Activated naive CD8-positive, alpha-beta T cell treated with anti-CD3 and anti-CD28 coated beads, Interleukin-2, amount 10 ng/mL, durations not matched to agents 7 days and 5 days (primary cell): ENCODE results near the gene OSBPL5. TPM values are rescaled to one million over a fixed set of nuclear protein-coding genes. Genes with fewer than 3 reads are reported as not detected.

Source experiments
- ATAC-seq: fragments of 150-1000 bp; cut with Tn5 transposase; one replicate; pipeline ENCODE4 v1.10.0; 2021; ENCODE audit warnings: low read depth, moderate library complexity
- POLR2A ChIA-PET: fragments of 350-600 bp; sonication (Branson Sonifier 250); formaldehyde crosslinking; loops from one replicate; lab custom pipeline; 2021; ENCODE audit warnings: antibody characterized with exemption; lab: Charles Lee
- DNase-seq: peaks from one replicate; pipeline ENCODE4 v3.0.0; 2021
- H3K27ac Mint-ChIP-seq: one replicate; pipeline ENCODE4 v1.8.0; 2022; ENCODE audit warnings: mild to moderate bottlenecking, mixed read lengths
- H3K27me3 Mint-ChIP-seq: one replicate; pipeline ENCODE4 v1.8.0; 2022; ENCODE audit warnings: mild to moderate bottlenecking, moderate library complexity, mixed read lengths
- H3K36me3 Mint-ChIP-seq: one replicate; pipeline ENCODE4 v1.8.0; 2021; ENCODE audit warnings: mild to moderate bottlenecking, mixed read lengths
- H3K4me1 Mint-ChIP-seq: one replicate; pipeline ENCODE4 v1.8.0; 2021; ENCODE audit warnings: mixed read lengths
- H3K4me3 Mint-ChIP-seq: one replicate; pipeline ENCODE4 v1.8.0; 2022; ENCODE audit warnings: mild to moderate bottlenecking, moderate library complexity, mixed read lengths
- H3K9me3 Mint-ChIP-seq: one replicate; pipeline ENCODE4 v1.8.0; 2021; ENCODE audit warnings: mixed read lengths
- total RNA-seq, 2 experiments: library from RNA; stranded (reverse); gene quantifications; one replicate each; pipeline ENCODE4 v1.2.3, GENCODE V29; 2021

Gene OSBPL5
- total RNA-seq, 2 experiments from 2014 or later = 13.0 to 13.2 TPM

- no peak for DNase-seq
- no peak for ATAC-seq
- H3K36me3 Mint-ChIP-seq = peaks cover 10% of the 10 kb centered on the region
- POLR2A ChIA-PET = no interaction called here
- H3K9me3 Mint-ChIP-seq = no peaks in the 10 kb centered on the region
- H3K27ac Mint-ChIP-seq = peak overlapping the region; percentile 60
- no peaks in the 10 kb centered on the region for H3K27me3 Mint-ChIP-seq
- no peak overlapping the region for H3K4me3 Mint-ChIP-seq
- peaks cover 34% of the 10 kb centered on the region for H3K4me1 Mint-ChIP-seq
Measured at GRCh38 chr11:3051196-3052108, 113.7 kb downstream of the OSBPL5 start.

- POLR2A ChIA-PET = no interaction called here
- Mint-ChIP-seq H3K4me1 (peaks cover 27% of the 10 kb centered on the region), H3K36me3 (peaks cover 10% of the 10 kb centered on the region), H3K27ac (peak overlapping the region; percentile 60), H3K4me3 (no peak overlapping the region), H3K9me3 (no peaks in the 10 kb centered on the region), H3K27me3 (no peaks in the 10 kb centered on the region)
- DNase-seq (no peak), ATAC-seq (no peak)
Measured at GRCh38 chr11:3050386-3051195, 114.5 kb downstream of the OSBPL5 start.

GRCh38 chr11:3049430-3050243 is 115.5 kb downstream of the OSBPL5 start:
- H3K9me3 Mint-ChIP-seq = no peaks in the 10 kb centered on the region
- POLR2A ChIA-PET = no interaction called here
- no peak overlapping the region for H3K4me3 Mint-ChIP-seq
- H3K27ac Mint-ChIP-seq = peak overlapping the region; percentile 73
- peaks cover 10% of the 10 kb centered on the region for H3K36me3 Mint-ChIP-seq
- DNase-seq = no peak
- peaks cover 21% of the 10 kb centered on the region for H3K4me1 Mint-ChIP-seq
- no peak for ATAC-seq
- H3K27me3 Mint-ChIP-seq = no peaks in the 10 kb centered on the region

- no peak for ATAC-seq
- Mint-ChIP-seq H3K4me3 (no peak overlapping the region), H3K27ac (no peak overlapping the region), H3K9me3 (no peaks in the 10 kb centered on the region), H3K36me3 (no peaks in the 10 kb centered on the region), H3K27me3 (no peaks in the 10 kb centered on the region), H3K4me1 (peaks cover 12% of the 10 kb centered on the region)
- POLR2A ChIA-PET = interaction anchor here (0.6 to 1.8 kb wide), 2 partner anchors 10 to 60 kb away, joined by 4 to 9 read pairs; partner anchors contain the start of gene CARS1
- DNase-seq = no peak
Measured at GRCh38 chr11:3047637-3048036, 117.5 kb downstream of the OSBPL5 start.

GRCh38 chr11:3046641-3047040 is 118.5 kb downstream of the OSBPL5 start:
- Mint-ChIP-seq H3K27me3 (no peaks in the 10 kb centered on the region), H3K36me3 (no peaks in the 10 kb centered on the region), H3K4me3 (no peak overlapping the region), H3K9me3 (no peaks in the 10 kb centered on the region), H3K4me1 (peaks cover 8% of the 10 kb centered on the region), H3K27ac (no peak overlapping the region)
- DNase-seq (no peak), ATAC-seq (no peak)
- POLR2A ChIA-PET = interaction anchor here (0.6 to 1.8 kb wide), 2 partner anchors 11 to 59 kb away, joined by 4 to 9 read pairs; partner anchors contain the start of gene CARS1

- Mint-ChIP-seq H3K4me3 (no peak overlapping the region), H3K27me3 (no peaks in the 10 kb centered on the region), H3K27ac (no peak overlapping the region), H3K36me3 (no peaks in the 10 kb centered on the region), H3K4me1 (peaks cover 7% of the 10 kb centered on the region), H3K9me3 (no peaks in the 10 kb centered on the region)
- POLR2A ChIA-PET = no interaction called here
- DNase-seq (no peak), ATAC-seq (no peak)
Measured at GRCh38 chr11:3046190-3046589, 118.9 kb downstream of the OSBPL5 start.

- peaks cover 4% of the 10 kb centered on the region for H3K36me3 Mint-ChIP-seq
Measured at GRCh38 chr11:3044915-3045314, 120.2 kb downstream of the OSBPL5 start.

GRCh38 chr11:3044004-3044403 is 121.1 kb downstream of the OSBPL5 start:
- DNase-seq = no peak
- Mint-ChIP-seq H3K27me3 (no peaks in the 10 kb centered on the region), H3K27ac (no peak overlapping the region), H3K9me3 (no peaks in the 10 kb centered on the region), H3K4me3 (no peak overlapping the region), H3K4me1 (peaks cover 3% of the 10 kb centered on the region), H3K36me3 (peaks cover 8% of the 10 kb centered on the region)
- ATAC-seq = no peak
- POLR2A ChIA-PET = interaction anchor here (1.0 kb wide), 1 partner anchor 14 kb away, joined by 4 read pairs; no protein-coding TSS in a partner anchor

More at GRCh38 chr11:3044915-3045314, 120.2 kb downstream of the OSBPL5 start:
- POLR2A ChIA-PET = interaction anchor here (1.0 kb wide), 1 partner anchor 13 kb away, joined by 4 read pairs; no protein-coding TSS in a partner anchor
- peaks cover 5% of the 10 kb centered on the region for H3K4me1 Mint-ChIP-seq
- DNase-seq = no peak
- no peak overlapping the region for H3K27ac Mint-ChIP-seq
- H3K27me3 Mint-ChIP-seq = no peaks in the 10 kb centered on the region
- H3K4me3 Mint-ChIP-seq = no peak overlapping the region
- H3K9me3 Mint-ChIP-seq = no peaks in the 10 kb centered on the region
- ATAC-seq = no peak

GRCh38 chr11:3043315-3043871 is 121.7 kb downstream of the OSBPL5 start:
- ATAC-seq = no peak
- no peaks in the 10 kb centered on the region for H3K9me3 Mint-ChIP-seq
- H3K36me3 Mint-ChIP-seq = peaks cover 8% of the 10 kb centered on the region

GRCh38 chr11:3042496-3043314 is 122.4 kb downstream of the OSBPL5 start:
- Mint-ChIP-seq H3K36me3 (peaks cover 8% of the 10 kb centered on the region), H3K9me3 (no peaks in the 10 kb centered on the region), H3K4me3 (no peak overlapping the region), H3K27ac (no peak overlapping the region), H3K4me1 (peaks cover 5% of the 10 kb centered on the region), H3K27me3 (no peaks in the 10 kb centered on the region)
- DNase-seq (no peak), ATAC-seq (no peak)
- POLR2A ChIA-PET = no interaction called here

More at GRCh38 chr11:3043315-3043871, 121.7 kb downstream of the OSBPL5 start:
- Mint-ChIP-seq H3K27me3 (no peaks in the 10 kb centered on the region), H3K4me3 (no peak overlapping the region), H3K4me1 (peaks cover 5% of the 10 kb centered on the region), H3K27ac (no peak overlapping the region)
- DNase-seq = no peak
- POLR2A ChIA-PET = no interaction called here

- H3K27ac Mint-ChIP-seq = no peak overlapping the region
- POLR2A ChIA-PET = no interaction called here
- no peaks in the 10 kb centered on the region for H3K27me3 Mint-ChIP-seq
- peaks cover 10% of the 10 kb centered on the region for H3K4me1 Mint-ChIP-seq
- H3K9me3 Mint-ChIP-seq = no peaks in the 10 kb centered on the region
- ATAC-seq (no peak), DNase-seq (no peak)
- H3K36me3 Mint-ChIP-seq = peaks cover 15% of the 10 kb centered on the region
- H3K4me3 Mint-ChIP-seq = no peak overlapping the region
Measured at GRCh38 chr11:3041699-3042441, 123.2 kb downstream of the OSBPL5 start.
